K562 treated with DMSO at 1 percent for 48 hours (cell line): ENCODE measurements around the gene APOBEC3C. TPM values are rescaled to one million over a fixed set of nuclear protein-coding genes. Genes with fewer than 3 reads are reported as not detected.

ENCODE experiments used
- total RNA-seq: library from RNA; unstranded; fragments of 300-600 nt; gene quantifications from 2 replicates; pipeline ENCODE4 v1.2.3, GENCODE V29; 2022; ENCODE audit warnings: low replicate concordance; ENCODE audit errors: extremely low read depth

Gene APOBEC3C
- not detected in 2 replicates for total RNA-seq

GRCh38 chr22:39013942-39014722 is at the start of gene APOBEC3C:
Gene APOBEC3C (plus strand): TSS chr22:39014257. CDS start chr22:39014363, 106 bp downstream.

GRCh38 chr22:38981992-38982927 is 31.8 kb upstream of the APOBEC3C start, which contains the start of gene APOBEC3B:
Gene APOBEC3B (plus strand): TSS chr22:38982347. CDS start chr22:38982454, 107 bp downstream.

GRCh38 chr22:39040538-39041296 is 26.7 kb downstream of the APOBEC3C start, which contains the start of gene APOBEC3F:
Gene APOBEC3F (plus strand): TSS chr22:39040864. CDS start chr22:39040961, 97 bp downstream.

Other genes starting within 250 kb of the APOBEC3C start
- not detected in 2 replicates for gene DNAL4, start 220.1 kb upstream of the APOBEC3C start, total RNA-seq
- not detected in 2 replicates for gene NPTXR, start 170.2 kb upstream of the APOBEC3C start, total RNA-seq
- not detected in 2 replicates for gene CBX6, start 142.0 kb upstream of the APOBEC3C start, total RNA-seq
- not detected in 2 replicates for gene APOBEC3A, start 56.6 kb upstream of the APOBEC3C start, total RNA-seq
- gene APOBEC3B, start 31.9 kb upstream of the APOBEC3C start, total RNA-seq = not detected in 2 replicates
- gene APOBEC3D, start 6.9 kb downstream of the APOBEC3C start, total RNA-seq = not detected in 2 replicates
- gene APOBEC3F, start 26.6 kb downstream of the APOBEC3C start, total RNA-seq = not detected in 2 replicates
- gene APOBEC3G, start 63.0 kb downstream of the APOBEC3C start, total RNA-seq = not detected in 2 replicates
- gene APOBEC3H, start 83.0 kb downstream of the APOBEC3C start, total RNA-seq = not detected in 2 replicates
- not detected in 2 replicates for gene CBX7, start 138.4 kb downstream of the APOBEC3C start, total RNA-seq
- gene PDGFB, start 230.7 kb downstream of the APOBEC3C start, total RNA-seq = not detected in 2 replicates